Bronchial epithelial cell (primary cell): ENCODE measurements around the gene SLC52A3. TPM values are rescaled to one million over a fixed set of nuclear protein-coding genes. Genes with fewer than 3 reads are reported as not detected.
A peak's percentile ranks its signal among the peaks of the same experiment; 100 is the strongest.

Experiments
- DNase-seq: peaks from one replicate; pipeline ENCODE4 v3.0.0-alpha.2; 2010; ENCODE audit warnings: low read depth
- FAIRE-seq: peaks from 2 replicates; lab custom pipeline; 2011; peaks lifted over from hg19 to GRCh38; lab: Jason Lieb, UNC
- H3K27me3 ChIP-seq: 2 replicates; pipeline ENCODE4 v1.5.1; 2011; ENCODE audit warnings: low read length; ENCODE audit not compliant: control insufficient read depth, insufficient read depth
- H3K36me3 ChIP-seq: 2 replicates; pipeline ENCODE4 v1.5.1; 2011; ENCODE audit warnings: low read length; ENCODE audit not compliant: control insufficient read depth, insufficient read depth
- H3K4me3 ChIP-seq: 2 replicates; pipeline ENCODE4 v1.5.1; 2011; ENCODE audit warnings: mild to moderate bottlenecking, low read depth, low read length, control low read depth
- CTCF ChIP-seq: IDR thresholded peaks from 2 replicates; pipeline ENCODE4 v1.5.1; 2011; ENCODE audit warnings: mild to moderate bottlenecking, moderate library complexity, low read length, control low read depth, inconsistent platforms; ENCODE audit not compliant: insufficient read depth, severe bottlenecking
- total RNA-seq: library from RNA; depleted of rRNA; stranded (reverse); fragments of >200 nt; gene quantifications from 2 replicates; pipeline ENCODE4 v1.2.1, GENCODE V29; 2014

SLC52A3 gene
- total RNA-seq, 1 donor from 2014 or later: 0.53 TPM

DNA sequence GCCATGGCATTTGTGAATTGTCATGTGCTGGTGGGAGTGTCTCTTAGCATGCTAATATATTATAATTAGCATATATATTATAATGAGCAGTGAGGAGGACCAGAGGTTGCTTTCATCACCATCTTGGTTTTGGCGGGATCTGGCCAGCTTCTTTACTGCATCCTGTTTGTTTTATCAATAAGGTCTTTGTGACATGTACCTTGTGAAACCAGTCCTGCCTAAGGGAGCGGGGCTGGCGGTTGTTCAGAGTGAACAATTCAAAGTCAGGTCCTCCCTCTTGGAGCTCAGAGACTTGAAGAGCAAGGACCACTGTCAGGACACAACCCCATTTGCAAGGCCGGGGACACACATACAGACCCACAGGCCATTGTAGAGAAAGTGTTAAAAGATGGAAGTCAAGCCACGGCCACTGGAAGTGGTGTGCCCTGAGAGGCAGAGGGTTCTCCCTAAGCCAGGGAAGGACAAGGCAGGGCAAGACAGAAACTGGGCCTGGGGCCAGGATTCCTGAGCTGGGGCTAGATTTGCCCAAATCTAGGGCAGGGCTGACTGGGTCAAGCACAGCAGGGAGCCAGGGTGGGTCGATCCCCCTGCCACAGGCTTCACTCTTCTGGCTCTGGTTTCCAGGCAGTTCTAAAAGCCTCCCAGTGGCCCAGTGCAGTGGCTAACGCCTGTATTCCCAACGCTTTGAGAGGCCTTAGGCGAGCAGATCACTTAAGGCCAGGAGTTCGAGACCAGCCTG lies 14.2 kb downstream of the SLC52A3 start:
- Histone ChIP-seq H3K36me3 (no peaks in the 10 kb centered on the region), H3K27me3 (no peaks in the 10 kb centered on the region), H3K4me3 (no peak overlapping the region)
- no peak for DNase-seq
- TF ChIP-seq CTCF: no peak
- no peak for FAIRE-seq

DNA sequence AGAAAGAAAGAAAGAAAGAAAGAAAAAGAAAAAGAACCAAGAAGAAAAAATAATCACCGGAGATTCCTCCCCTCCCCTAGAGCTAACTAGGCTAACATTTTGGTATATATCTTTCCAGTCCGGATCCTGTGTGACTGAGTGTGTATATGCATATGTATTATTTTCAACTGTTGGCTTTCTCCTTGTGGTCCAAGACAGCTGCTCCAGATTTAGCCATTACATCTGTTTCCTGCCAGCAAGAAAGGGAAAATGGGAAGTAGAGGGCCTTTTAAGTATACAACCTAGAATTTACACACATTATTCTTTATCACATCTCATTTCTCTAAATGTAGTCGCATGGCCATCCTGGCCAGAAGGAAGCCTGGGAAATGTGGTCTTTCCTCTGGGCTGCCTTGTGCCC lies 15.2 kb downstream of the SLC52A3 start:
- no peaks in the 10 kb centered on the region for H3K36me3 ChIP-seq
- H3K4me3 ChIP-seq: no peak overlapping the region
- no peak for TF ChIP-seq CTCF
- DNase-seq: no peak
- no peaks in the 10 kb centered on the region for H3K27me3 ChIP-seq
- no peak for FAIRE-seq

GRCh38 chr20:752291-752690 lies 16.0 kb downstream of the SLC52A3 start:
- FAIRE-seq (no peak), DNase-seq (no peak)
- Histone ChIP-seq H3K4me3 (no peak overlapping the region), H3K36me3 (no peaks in the 10 kb centered on the region), H3K27me3 (no peaks in the 10 kb centered on the region)
- TF ChIP-seq CTCF: no peak

GRCh38 chr20:751761-752160 lies 16.5 kb downstream of the SLC52A3 start:
- no peak for TF ChIP-seq CTCF
- FAIRE-seq: no peak
- no peaks in the 10 kb centered on the region for H3K36me3 ChIP-seq

GRCh38 chr20:750801-751200 lies 17.5 kb downstream of the SLC52A3 start:
- peak; percentile 62 for FAIRE-seq
- Histone ChIP-seq H3K36me3 (no peaks in the 10 kb centered on the region), H3K27me3 (no peaks in the 10 kb centered on the region), H3K4me3 (no peak overlapping the region)
- no peak for TF ChIP-seq CTCF
- DNase-seq: no peak

More at GRCh38 chr20:751761-752160, 16.5 kb downstream of the SLC52A3 start:
- no peak for DNase-seq
- Histone ChIP-seq H3K27me3 (no peaks in the 10 kb centered on the region), H3K4me3 (no peak overlapping the region)
